Measurements from ENCODE around the gene STPG4.

STPG4 gene

GRCh38 chr2:47086054-47086471, 69.0 kb downstream of the STPG4 start:
- DNase-seq, result no peak

GRCh38 chr2:47083886-47084687, 71.0 kb downstream of the STPG4 start:
- DNase-seq, result peak; percentile 28

DNA sequence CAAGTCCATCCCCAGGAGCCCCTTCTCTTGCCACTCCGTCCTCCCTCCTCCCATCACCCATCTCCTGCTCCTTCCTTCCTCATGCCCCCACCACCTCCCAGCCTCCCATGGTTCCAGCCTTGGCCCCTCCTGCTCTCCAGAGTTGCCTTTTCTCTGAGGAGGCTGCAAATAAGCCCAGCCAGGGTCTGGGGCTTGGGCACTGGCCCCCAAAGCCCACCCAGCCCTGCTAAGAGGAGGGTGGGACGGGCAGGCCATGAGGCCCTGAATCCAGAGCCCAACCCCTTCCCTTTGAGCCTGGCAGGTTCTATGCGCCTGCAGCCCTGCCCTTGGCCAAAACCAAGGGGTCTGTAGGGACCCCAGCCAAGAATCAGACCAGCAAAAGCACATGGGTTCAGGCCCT, 71.6 kb downstream of the STPG4 start:
- no peak for DNase-seq

GRCh38 chr2:47083005-47083404, 72.1 kb downstream of the STPG4 start:
- no peak for DNase-seq

- DNase-seq, result no peak
Measured at GRCh38 chr2:47080888-47081301, 74.2 kb downstream of the STPG4 start.

DNA sequence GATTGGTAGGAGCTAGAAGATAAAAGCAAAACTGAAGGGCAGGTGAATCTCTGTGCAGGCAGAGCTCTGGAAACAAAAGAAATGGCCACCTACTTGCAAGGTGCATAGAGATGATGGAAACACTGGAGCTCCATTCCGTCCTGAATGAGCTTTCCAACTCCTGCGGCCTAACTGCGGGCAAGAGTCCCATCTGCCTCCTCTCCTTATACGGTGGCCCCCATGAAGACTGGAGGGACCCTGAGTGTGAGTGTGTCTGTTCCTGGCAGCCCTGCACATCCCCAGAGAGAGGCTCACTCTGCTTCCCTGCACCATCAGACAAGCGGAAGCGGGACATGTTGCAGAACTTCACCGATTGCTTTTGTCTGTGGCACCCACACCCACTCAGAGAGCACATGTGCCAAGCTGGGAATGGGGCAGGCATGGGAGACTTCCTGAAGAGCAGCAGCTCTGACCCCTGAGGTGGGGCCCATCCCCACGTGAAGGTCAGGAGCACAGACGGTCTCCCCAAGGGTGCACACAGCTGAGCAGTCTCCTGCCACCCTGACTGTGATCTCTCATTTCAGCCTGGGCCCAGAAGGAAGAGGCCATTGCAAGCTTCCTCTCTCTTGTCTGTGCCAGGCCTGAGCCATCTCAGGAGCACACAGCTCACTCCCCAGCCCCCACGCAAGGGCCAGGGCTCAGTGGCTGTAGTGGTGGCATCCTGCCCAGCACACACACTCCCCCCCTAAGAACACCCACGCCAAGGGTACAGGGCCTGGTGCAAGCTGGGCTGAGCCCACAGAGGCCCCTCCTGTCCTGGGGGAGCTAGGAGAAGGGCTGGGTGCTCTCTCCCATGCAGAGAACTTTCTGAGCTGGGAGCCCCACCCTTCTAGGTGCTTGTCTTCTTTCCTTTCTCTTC, 75.3 kb downstream of the STPG4 start:
- no peak for DNase-seq

DNA sequence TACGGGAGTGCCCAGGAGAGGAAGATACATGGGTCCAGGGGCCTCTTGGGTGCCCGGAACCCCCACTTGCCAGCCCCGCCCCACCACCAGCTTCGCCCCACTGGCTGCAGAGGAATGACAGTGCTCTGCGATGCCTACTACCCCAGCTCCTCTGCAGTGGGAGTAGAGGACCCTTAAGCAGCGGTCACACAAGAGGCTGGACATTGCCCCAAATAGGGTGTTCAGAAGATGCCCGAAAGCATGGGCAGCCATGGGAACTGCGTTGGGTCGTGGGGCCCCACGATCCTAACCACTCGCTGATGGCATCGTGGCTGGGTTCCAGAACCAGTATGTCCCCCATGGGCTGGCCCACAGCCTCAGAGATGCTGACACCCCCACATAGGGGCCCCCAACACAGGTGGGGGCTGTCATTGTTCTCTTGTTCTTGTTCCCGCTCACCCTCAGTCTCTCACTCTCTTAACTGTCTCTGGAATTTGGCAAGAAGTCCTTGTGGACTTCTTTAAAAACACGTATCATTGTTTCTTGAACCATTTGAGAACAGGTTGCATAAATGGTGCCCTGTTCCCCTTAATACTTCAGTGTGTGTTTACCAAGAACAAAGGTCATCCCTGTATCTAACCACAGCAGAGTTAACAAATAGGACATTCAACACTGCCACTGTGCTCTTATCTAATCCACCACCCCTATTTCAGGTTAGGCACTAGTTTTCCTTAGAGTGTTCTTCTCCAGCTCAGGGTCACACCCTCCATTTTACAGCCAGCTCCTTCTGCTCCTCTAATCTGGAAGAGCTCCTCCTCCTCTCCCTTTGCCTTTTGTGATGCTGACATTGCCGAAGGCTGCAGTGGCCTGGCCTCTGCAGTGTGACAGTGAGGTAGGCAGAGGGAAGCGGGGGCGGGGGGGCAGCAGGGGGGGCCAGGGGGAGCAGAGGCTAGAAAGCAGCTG, 76.3 kb downstream of the STPG4 start:
- no peak for DNase-seq

DNA sequence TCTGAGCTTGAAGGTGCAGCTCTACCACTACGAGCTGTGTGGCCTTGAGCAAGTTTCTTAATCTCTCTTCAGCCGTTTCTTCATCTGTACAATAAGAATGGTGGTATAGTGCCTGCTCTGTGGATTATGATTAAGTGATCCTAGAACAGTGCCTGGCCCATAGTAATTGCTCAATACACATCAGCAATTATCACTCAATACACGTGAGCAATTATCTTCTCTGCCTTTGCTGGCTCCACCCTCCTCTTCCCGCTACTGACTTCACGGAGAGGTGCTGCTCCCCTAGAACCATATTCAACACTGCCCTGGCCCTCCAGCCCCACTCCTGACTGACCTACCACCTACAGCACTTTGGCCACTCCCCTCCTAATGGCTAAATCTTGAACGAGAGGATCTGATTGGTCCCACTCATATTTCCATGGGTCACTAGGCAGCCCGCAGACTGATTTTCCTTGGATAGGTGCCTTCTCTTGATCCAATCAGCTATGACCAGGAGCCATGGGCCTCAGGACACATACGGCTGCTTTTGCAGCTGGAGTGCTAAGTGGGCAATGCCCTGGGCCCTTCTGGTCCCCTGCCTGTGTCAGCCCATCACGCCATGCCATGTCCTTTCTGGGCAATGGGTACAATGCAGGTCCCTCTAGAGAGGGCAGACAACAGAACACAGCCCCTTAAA, 77.5 kb downstream of the STPG4 start:
- no peak for DNase-seq

DNA sequence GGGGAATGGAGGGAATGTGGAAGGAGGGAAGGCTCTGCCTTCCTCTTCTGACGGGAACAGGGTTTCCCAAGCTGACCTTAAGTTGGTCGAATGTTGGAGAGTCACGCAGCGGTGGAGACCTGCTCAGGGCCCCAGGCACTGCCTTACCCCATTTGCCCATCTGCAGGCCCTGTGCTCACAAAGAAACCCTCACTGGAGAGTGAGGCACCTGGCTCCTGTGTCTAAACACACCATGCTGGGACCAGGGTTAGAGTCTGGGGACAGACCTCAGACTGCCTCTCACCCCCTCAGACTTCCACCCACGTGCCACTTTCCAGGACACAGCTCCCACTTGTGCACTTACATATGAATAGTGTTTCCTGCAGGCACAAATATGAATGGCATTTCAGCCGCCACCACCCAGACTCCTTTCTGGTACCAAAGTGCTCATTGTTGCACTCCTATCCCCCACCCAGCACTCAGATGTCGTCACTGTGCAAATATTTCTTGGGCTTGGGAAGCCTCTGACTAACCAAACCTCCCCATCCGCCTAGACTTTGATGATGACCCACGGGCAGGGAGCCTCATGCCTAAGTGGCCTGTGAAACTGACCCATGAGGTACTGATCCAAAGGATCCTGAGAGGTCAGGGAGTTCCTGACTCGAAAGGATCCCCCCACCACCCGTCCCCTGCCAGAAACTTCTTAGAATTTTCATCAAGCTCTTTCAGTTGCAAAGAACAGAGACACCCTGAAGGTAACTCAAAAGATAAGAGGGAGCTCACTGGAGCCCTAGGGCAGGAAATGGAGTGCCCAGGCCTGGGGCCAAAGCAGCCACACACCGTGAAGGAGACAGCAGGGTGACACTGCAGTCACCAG, 78.3 kb downstream of the STPG4 start:
- peak; percentile 97 for DNase-seq

DNA sequence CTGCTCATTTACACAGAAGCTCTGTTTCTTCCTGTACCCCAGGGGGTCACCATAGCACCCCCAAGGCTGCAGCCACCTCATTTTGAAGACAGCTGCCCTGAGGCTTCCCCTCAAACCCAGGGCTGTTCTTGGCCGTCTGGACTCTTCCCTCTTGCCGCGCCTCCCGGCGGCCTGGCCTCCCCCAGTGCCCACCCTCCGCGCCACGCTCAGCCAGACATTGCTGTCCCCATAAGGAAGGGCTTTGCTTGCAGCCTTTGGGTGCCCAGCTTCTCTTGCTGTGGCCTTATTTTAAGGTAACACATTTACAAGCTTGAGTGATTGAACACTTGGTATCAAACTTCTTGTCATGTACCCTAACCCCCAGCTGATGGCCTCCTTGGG, 79.0 kb downstream of the STPG4 start:
- no peak for DNase-seq

- no peak for DNase-seq
Measured at GRCh38 chr2:47075361-47076125, 79.6 kb downstream of the STPG4 start.

DNA sequence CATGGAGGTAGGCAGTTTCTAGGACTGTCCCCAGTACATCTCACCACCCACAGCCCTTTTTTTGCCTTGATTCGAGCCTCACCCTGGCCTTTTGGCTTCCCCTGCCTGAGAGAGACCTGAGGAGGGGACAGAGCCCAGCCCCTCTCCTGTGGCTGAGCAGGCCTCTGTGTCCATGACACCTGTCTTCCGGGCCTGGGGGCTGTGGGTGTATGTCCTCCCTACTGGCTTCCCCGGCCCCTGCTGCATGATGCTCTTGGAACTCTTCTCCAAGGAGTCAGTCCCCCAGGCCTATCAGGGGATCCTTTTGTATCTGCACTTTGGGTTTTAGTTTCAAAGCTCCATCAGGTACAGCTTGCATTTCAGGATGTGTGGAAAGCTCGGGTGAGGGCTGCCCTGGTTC, 80.4 kb downstream of the STPG4 start:
- DNase-seq, result no peak

- no peak for DNase-seq
Measured at GRCh38 chr2:47073641-47074040, 81.5 kb downstream of the STPG4 start.

DNA sequence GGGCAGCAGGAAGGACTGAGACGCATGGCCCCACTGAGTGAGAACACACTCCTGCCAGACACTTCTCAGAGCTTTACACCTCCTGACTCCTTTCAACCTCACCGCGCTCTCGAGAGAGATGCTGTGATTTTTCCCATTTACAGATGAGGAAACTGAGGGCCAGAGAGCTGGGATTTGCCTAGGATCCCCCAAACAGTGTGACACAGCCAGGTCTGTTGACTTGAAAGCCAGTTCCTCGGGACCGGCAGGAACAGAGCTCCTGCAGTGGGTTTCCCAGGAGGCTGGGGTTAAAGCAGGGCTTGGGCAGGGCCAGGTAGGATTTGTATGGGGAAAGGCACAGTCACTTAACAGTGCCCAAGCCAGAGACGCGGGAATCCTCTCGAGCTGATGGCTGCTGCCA, 81.9 kb downstream of the STPG4 start:
- no peak for DNase-seq

GRCh38 chr2:47072728-47073191, 82.3 kb downstream of the STPG4 start:
- no peak for DNase-seq

GRCh38 chr2:47072018-47072691, 83.0 kb downstream of the STPG4 start:
- peak; percentile 95 for DNase-seq

DNA sequence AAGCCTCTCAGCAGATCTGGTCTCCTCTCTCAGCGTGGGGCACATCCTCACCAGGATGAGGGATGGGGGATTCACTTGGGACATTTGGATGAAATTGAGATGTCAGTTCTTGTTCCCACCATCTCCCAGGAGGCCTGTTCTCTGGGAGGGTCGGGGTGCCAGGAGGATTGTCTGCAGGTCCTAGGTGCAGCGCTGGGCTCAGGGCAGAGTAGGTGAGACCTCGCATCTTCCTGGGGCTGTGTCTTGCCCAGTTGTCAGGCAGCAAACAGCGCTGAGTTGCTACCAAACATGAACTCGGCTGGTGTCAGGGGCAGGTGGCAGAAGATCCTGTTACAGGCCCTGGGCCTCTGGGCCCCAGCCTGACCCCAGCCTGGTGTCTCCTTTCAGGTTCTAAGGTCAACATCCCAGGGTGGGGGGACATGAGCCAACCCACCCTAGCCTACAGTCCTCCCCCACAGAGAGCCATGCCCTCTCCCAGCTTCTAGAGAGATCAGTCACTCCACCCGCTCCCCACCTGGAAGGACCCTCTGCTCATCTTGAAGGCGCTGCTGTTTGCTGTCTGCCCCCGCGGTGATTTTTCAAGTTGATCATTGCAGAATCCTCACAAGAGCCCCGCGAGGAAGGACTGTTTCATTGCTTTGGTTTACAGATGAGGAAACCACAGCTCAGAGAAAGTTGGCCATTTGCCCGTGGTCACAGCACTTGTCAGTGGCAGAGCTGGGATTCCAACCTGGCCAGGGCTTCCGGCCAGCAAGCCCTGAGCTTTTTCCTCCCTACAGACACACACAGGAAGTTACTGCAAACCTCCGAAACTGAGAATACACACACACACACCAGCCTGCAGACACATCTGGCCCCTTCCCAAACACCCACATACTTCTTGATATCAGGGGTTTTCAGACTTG, 83.9 kb downstream of the STPG4 start:
- DNase-seq, result peak; percentile 92

GRCh38 chr2:47070155-47070919, 84.8 kb downstream of the STPG4 start:
- no peak for DNase-seq

Data from HCEC 1CT (cell line).